Measurements from ENCODE around the gene ANGPTL5. TPM values are rescaled to one million over a fixed set of nuclear protein-coding genes. Genes with fewer than 3 reads are reported as not detected.

ANGPTL5 gene
- total RNA-seq, 4 donors from 2014 or later, result 0.24 TPM; not detected in 3

DNA sequence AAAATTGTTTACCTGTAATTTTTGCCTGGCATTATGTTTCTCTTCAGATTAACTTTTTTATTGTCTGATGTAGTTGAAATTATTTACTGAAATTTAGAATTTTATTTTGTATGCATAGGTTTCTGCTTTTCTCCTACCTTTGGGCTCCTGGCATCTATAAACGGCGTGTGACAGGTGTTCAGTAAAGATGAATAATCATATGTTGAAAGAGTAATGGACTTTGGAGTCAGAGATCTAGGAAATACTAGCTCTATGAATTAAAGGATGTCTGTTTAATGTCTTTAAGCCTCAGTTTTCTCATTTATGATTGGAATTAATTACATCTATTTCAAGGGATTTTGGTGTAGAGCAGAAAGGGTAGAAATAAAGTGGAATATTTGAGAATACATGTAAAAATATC lies 7.2 kb upstream of the ANGPTL5 start:
- H3K27me3 ChIP-seq, result no peaks in the 10 kb centered on the region
- H3K27ac ChIP-seq, result no peak overlapping the region
- no peaks in the 10 kb centered on the region for H3K4me1 ChIP-seq
- H3K36me3 ChIP-seq, result no peaks in the 10 kb centered on the region
- TF ChIP-seq POLR2A (IDR thresholded peaks at IDR 0.05), result no peak
- TF ChIP-seq, protein P1, sequence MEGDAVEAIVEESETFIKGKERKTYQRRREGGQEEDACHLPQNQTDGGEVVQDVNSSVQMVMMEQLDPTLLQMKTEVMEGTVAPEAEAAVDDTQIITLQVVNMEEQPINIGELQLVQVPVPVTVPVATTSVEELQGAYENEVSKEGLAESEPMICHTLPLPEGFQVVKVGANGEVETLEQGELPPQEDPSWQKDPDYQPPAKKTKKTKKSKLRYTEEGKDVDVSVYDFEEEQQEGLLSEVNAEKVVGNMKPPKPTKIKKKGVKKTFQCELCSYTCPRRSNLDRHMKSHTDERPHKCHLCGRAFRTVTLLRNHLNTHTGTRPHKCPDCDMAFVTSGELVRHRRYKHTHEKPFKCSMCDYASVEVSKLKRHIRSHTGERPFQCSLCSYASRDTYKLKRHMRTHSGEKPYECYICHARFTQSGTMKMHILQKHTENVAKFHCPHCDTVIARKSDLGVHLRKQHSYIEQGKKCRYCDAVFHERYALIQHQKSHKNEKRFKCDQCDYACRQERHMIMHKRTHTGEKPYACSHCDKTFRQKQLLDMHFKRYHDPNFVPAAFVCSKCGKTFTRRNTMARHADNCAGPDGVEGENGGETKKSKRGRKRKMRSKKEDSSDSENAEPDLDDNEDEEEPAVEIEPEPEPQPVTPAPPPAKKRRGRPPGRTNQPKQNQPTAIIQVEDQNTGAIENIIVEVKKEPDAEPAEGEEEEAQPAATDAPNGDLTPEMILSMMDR (IDR thresholded peaks at IDR 0.05), result no peak
- H3K4me3 ChIP-seq, result no peak overlapping the region
- DNase-seq, result no peak
- intact Hi-C loops (cut with DNase I; ENCODE audit: low total_unique reads), result no loop called here
- no peaks in the 10 kb centered on the region for H3K9me3 ChIP-seq

DNA sequence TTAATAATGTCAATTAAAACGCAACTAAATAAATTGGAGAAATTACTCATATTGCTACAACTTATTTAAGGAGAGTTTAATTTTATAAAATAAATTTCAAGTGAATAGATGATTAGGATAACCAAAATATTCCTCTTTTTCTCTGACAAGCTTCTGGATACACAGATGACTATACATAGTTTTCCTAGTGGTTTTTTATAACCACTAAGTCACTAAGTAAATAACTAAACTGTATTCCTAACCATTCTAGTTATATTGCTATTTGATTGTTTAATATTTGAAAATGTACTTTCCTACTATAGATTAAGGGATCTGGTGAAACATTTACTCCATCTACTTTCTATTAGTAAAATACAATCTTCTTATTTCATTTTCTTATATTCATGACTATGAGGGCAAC lies 4.7 kb upstream of the ANGPTL5 start:
- Histone ChIP-seq H3K4me1 (no peaks in the 10 kb centered on the region), H3K4me3 (no peak overlapping the region), H3K27me3 (no peaks in the 10 kb centered on the region), H3K27ac (no peak overlapping the region), H3K36me3 (no peaks in the 10 kb centered on the region), H3K9me3 (no peaks in the 10 kb centered on the region)
- no peak for DNase-seq
- intact Hi-C loops (cut with DNase I; ENCODE audit: low total_unique reads), result no loop called here
- no peak for TF ChIP-seq POLR2A (IDR thresholded peaks at IDR 0.05)
- TF ChIP-seq, protein P1 (IDR thresholded peaks at IDR 0.05), result no peak

DNA sequence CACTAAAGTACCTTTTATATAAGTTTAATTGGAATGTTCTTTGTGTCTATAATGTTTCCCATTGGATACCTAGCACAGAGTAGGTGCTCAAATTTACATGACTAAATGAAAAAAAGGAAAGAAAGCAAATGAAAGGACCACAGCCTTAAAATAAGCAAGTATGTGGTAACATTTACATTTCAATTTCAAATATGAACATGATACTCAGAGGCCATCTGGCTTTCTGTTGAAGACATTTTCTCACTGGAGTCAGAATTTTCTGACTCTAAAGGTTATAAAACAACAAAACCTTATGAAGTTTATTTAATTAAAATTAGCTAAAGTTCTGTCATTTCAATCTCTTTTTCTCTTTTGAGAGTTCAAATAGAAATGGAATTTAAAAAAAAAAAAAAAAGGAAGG lies 904 bp upstream of the ANGPTL5 start:
- H3K4me3 ChIP-seq, result no peak overlapping the region
- H3K27ac ChIP-seq, result no peak overlapping the region
- H3K36me3 ChIP-seq, result no peaks in the 10 kb centered on the region
- TF ChIP-seq POLR2A (IDR thresholded peaks at IDR 0.05), result no peak
- TF ChIP-seq, protein P1 (IDR thresholded peaks at IDR 0.05), result no peak
- H3K27me3 ChIP-seq, result no peaks in the 10 kb centered on the region
- intact Hi-C loops (cut with DNase I; ENCODE audit: low total_unique reads), result no loop called here
- DNase-seq, result no peak
- no peaks in the 10 kb centered on the region for H3K9me3 ChIP-seq
- H3K4me1 ChIP-seq, result peaks cover 0 to 5% of the 10 kb centered on the region in 2 donors

DNA sequence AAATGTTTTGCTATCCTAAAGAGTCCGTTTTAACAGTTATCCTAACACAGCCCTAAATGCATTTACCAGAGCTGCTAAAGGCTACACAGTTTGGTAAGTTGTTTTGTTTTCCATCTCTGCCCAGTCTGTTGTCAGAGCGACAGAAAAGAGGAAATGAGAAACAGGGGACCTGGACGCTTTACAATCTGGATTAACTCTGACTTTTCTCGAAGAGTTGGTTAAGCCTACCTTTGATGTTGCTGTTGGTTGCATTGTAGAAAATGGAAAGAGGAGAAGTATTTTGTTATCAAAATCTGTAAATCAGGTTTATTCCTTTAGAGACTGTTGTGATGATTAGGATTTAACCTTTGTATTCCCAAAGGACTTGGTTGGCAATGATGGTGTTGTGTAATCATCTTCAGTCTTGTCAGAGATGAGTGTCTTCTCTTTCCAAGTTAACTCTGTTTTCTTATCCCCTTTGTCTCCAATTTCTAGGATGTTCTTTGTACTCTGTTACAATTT lies 481 bp downstream of the ANGPTL5 start:
- no peak for TF ChIP-seq POLR2A (IDR thresholded peaks at IDR 0.05)
- TF ChIP-seq, protein P1 (IDR thresholded peaks at IDR 0.05), result no peak
- no peak for DNase-seq

DNA sequence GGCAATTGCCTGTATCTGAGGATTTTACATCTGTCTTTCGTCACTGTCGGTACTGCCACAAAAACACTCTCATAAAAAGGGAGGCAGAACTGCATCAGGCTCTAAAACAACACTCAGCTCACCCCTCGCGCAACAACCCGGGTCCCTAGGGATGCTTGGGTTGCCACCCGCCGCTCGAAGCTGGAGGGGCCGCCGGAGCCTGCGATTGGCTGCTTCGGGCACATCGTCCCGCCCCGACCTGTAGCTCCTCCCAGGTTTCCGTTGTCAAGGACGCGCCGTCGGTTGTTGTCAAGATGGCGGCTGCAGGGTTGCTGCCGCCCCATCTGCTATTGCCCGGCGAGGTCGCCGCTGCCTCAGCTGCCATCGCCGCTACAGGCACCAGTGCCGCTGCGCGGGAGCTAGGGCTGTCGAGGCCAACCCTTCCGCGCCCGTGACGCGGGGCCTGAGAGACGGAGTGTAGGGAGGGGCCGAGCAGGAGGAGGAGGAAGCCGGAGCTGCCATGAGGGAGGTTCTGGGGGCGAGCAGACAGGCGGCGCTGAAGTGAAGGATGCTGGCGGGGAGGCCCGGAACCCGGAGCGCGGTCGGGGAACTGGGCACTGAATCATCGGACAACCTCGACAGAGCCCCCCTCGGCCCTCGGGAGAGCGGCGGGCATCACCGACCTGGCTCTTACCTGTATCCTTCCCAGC lies 1.4 kb downstream of the ANGPTL5 start, which contains the start of gene CEP126:
Gene CEP126, plus strand, starts transcription at position 273 of the 689 bp plus-strand sequence. Its CDS starts 275 bp downstream, at position 548.
- Histone ChIP-seq H3K4me3 (peak within 1 kb of the TSS; percentile 76 to 83), H3K27ac (peak within 1 kb of the TSS; percentile 86 to 94), H3K36me3 (no peaks in the 10 kb centered on the region), H3K9me3 (no peaks in the 10 kb centered on the region), H3K27me3 (no peaks in the 10 kb centered on the region), H3K4me1 (peaks cover 0 to 5% of the 10 kb centered on the region in 2 donors)
- DNase-seq, result peak; percentile 94 to 95
- TF ChIP-seq, protein P1 (IDR thresholded peaks at IDR 0.05), result peak; percentile 58 to 70 (median 65)
- TF ChIP-seq POLR2A (IDR thresholded peaks at IDR 0.05), result peak; percentile 4 to 63
- intact Hi-C loops (cut with DNase I; ENCODE audit: low total_unique reads), result no loop called here

More for the DNA sequence above, 481 bp downstream of the ANGPTL5 start:
- intact Hi-C loops (cut with DNase I; ENCODE audit: low total_unique reads), result no loop called here
- no peaks in the 10 kb centered on the region for H3K27me3 ChIP-seq
- peak overlapping the region; percentile 86 to 94 for H3K27ac ChIP-seq
- no peaks in the 10 kb centered on the region for H3K36me3 ChIP-seq
- peaks cover 0 to 5% of the 10 kb centered on the region in 2 donors for H3K4me1 ChIP-seq
- no peaks in the 10 kb centered on the region for H3K9me3 ChIP-seq
- peak overlapping the region; percentile 76 to 83 for H3K4me3 ChIP-seq

Data from uterus (tissue), 4 donors.